HG03025 (cell line): Measurements from ENCODE around the gene NPTX1.

Source experiments
- ATAC-seq: cut with Tn5 transposase; IDR thresholded peaks from one replicate; pipeline ENCODE4 v1.9.1; 2021; ENCODE audit warnings: mild to moderate bottlenecking, moderate library complexity; ENCODE audit not compliant: unreplicated experiment, low FRiP score

The NPTX1 gene

GRCh38 chr17:80463784-80464400 lies 12.5 kb downstream of the NPTX1 start:
- ATAC-seq, result no peak

- no peak for ATAC-seq
These were observed 14.8 kb downstream of the NPTX1 start for GRCh38 chr17:80461528-80462160.

GRCh38 chr17:80460429-80460834 lies 16.0 kb downstream of the NPTX1 start:
- no peak for ATAC-seq

- no peak for ATAC-seq
These were observed 17.2 kb downstream of the NPTX1 start for GRCh38 chr17:80459234-80459633.

GRCh38 chr17:80458016-80458415 lies 18.4 kb downstream of the NPTX1 start:
- no peak for ATAC-seq

GRCh38 chr17:80457236-80457856 lies 19.1 kb downstream of the NPTX1 start:
- no peak for ATAC-seq

GRCh38 chr17:80456465-80457235 lies 19.8 kb downstream of the NPTX1 start:
- no peak for ATAC-seq

- ATAC-seq, result no peak
These were observed 20.6 kb downstream of the NPTX1 start for GRCh38 chr17:80455784-80456183.

- ATAC-seq, result no peak
These were observed 21.1 kb downstream of the NPTX1 start for GRCh38 chr17:80455336-80455710.

GRCh38 chr17:80454557-80455335 lies 21.7 kb downstream of the NPTX1 start:
- peak; percentile 60 for ATAC-seq

GRCh38 chr17:80453998-80454556 lies 22.3 kb downstream of the NPTX1 start:
- no peak for ATAC-seq

- no peak for ATAC-seq
These were observed 23.0 kb downstream of the NPTX1 start for GRCh38 chr17:80453126-80453997.

GRCh38 chr17:80452173-80452915 lies 24.1 kb downstream of the NPTX1 start:
- ATAC-seq, result no peak

- no peak for ATAC-seq
These were observed 25.2 kb downstream of the NPTX1 start for GRCh38 chr17:80451104-80451775.

GRCh38 chr17:80449930-80450576 lies 26.4 kb downstream of the NPTX1 start:
- ATAC-seq, result no peak

GRCh38 chr17:80449194-80449929 lies 27.0 kb downstream of the NPTX1 start:
- ATAC-seq, result no peak

GRCh38 chr17:80447790-80448189 lies 28.6 kb downstream of the NPTX1 start:
- ATAC-seq, result no peak
